Naive thymus-derived CD8-positive, alpha-beta T cell (primary cell): ENCODE data around the gene RHOC. TPM values are rescaled to one million over a fixed set of nuclear protein-coding genes. Genes with fewer than 3 reads are reported as not detected.

ENCODE experiments used
- ATAC-seq, 2 donors: fragments of 150-1000 bp; cut with Tn5 transposase in 1 of 2; sonication (Bioruptor Pico), chemical (Tn5 transposase) in 1 of 2; 1 replicate in 1 of 2; 2 replicates in 1 of 2; pipeline ENCODE4 v1.10.0; 2021; ENCODE audit warnings: mild to moderate bottlenecking in 2 of 2, moderate library complexity in 2 of 2
- POLR2A ChIA-PET: fragments of 350-600 bp; sonication (Branson Sonifier 250); formaldehyde crosslinking; loops from one replicate; lab custom pipeline; 2021; ENCODE audit warnings: antibody characterized with exemption; lab: Charles Lee
- DNase-seq, 10 donors: peaks; one replicate each; pipeline versions ENCODE4 v3.0.0 to v3.0.0-alpha.2; 2020 to 2022
- H3K27ac Mint-ChIP-seq, 10 donors: one replicate each; pipeline ENCODE4 v1.8.0; 2020 to 2022; ENCODE audit warnings: mild to moderate bottlenecking in 10 of 10, mixed read lengths in 10 of 10, moderate library complexity in 4 of 10, inconsistent platforms in 1 of 10
- H3K27me3 Mint-ChIP-seq, 5 donors: one replicate each; pipeline ENCODE4 v1.8.0; 2021 to 2022; ENCODE audit warnings: mixed read lengths in 5 of 5
- H3K36me3 Mint-ChIP-seq, 3 donors: one replicate each; pipeline ENCODE4 v1.8.0; 2020 to 2022; ENCODE audit warnings: mixed read lengths in 3 of 3, mild to moderate bottlenecking in 2 of 3, inconsistent platforms in 1 of 3
- H3K4me1 Mint-ChIP-seq, 4 donors: one replicate each; pipeline ENCODE4 v1.8.0; 2021 to 2022; ENCODE audit warnings: mixed read lengths in 4 of 4
- H3K4me3 Mint-ChIP-seq, 10 donors: one replicate each; pipeline ENCODE4 v1.8.0; 2020 to 2022; ENCODE audit warnings: mild to moderate bottlenecking in 10 of 10, mixed read lengths in 10 of 10, moderate library complexity in 6 of 10, inconsistent platforms in 1 of 10
- H3K9me3 Mint-ChIP-seq, 9 donors: one replicate each; pipeline ENCODE4 v1.8.0; 2020 to 2022; ENCODE audit warnings: mixed read lengths in 9 of 9, mild to moderate bottlenecking in 3 of 9, inconsistent platforms in 1 of 9, moderate library complexity in 1 of 9
- polyA plus RNA-seq, 3 donors: library from polyadenylated mRNA; unstranded; fragments of 300-500 nt; fragmentation: Illumina TruSeq; gene quantifications; one replicate each; pipeline ENCODE4 v1.2.3, GENCODE V29; 2021
- total RNA-seq, 8 experiments: library from RNA in 2 of 8; stranded (reverse) in 2 of 8; gene quantifications; one replicate each; pipeline ENCODE4 v1.2.3 and lab custom pipeline; 2021 to 2026

RHOC gene
- total and polyA plus RNA-seq, 5 experiments from 2014 or later = 2.2 to 46.7 (median 3.0) TPM

- H3K27ac Mint-ChIP-seq = peak overlapping the region; percentile 6 to 97 (median 92)
- H3K9me3 Mint-ChIP-seq = no peaks in the 10 kb centered on the region
- H3K36me3 Mint-ChIP-seq = peaks cover 0 to 41% (median 10%) of the 10 kb centered on the region in 3 donors
- H3K4me1 Mint-ChIP-seq = peaks cover 32 to 51% (median 47%) of the 10 kb centered on the region in 4 donors
- peak overlapping the region in 7 of 10 donors; percentile 21 to 98 (median 30) for H3K4me3 Mint-ChIP-seq
- POLR2A ChIA-PET = interaction anchor here (0.8 to 3.9 kb wide), 3 partner anchors 31 to 54 kb away, joined by 3 to 61 read pairs (median 4); partner anchors contain the start of genes CAPZA1, PPM1J and ST7L
- no peak for DNase-seq
- ATAC-seq = no peak
- no peaks in the 10 kb centered on the region for H3K27me3 Mint-ChIP-seq
Observed at GRCh38 chr1:112672842-112673241, 34.1 kb downstream of the RHOC start.

- peak overlapping the region in 9 of 10 donors; percentile 11 to 97 (median 65) for H3K27ac Mint-ChIP-seq
- ATAC-seq = no peak
- H3K4me1 Mint-ChIP-seq = peaks cover 28 to 43% (median 40%) of the 10 kb centered on the region in 4 donors
- POLR2A ChIA-PET = interaction anchor here (3.9 kb wide), 1 partner anchor 53 kb away, joined by 61 read pairs; the partner anchor contains the start of genes CAPZA1 and ST7L
- peaks cover 3 to 49% (median 13%) of the 10 kb centered on the region in 3 donors for H3K36me3 Mint-ChIP-seq
- H3K9me3 Mint-ChIP-seq = no peaks in the 10 kb centered on the region
- no peak overlapping the region for H3K4me3 Mint-ChIP-seq
- H3K27me3 Mint-ChIP-seq = no peaks in the 10 kb centered on the region
- DNase-seq = no peak
Observed at GRCh38 chr1:112672009-112672408, 34.9 kb downstream of the RHOC start.

- H3K9me3 Mint-ChIP-seq = no peaks in the 10 kb centered on the region
- ATAC-seq = no peak
- DNase-seq = no peak
- H3K27me3 Mint-ChIP-seq = no peaks in the 10 kb centered on the region
- no peak overlapping the region for H3K4me3 Mint-ChIP-seq
- POLR2A ChIA-PET = no interaction called here
- peaks cover 4 to 93% (median 14%) of the 10 kb centered on the region in 3 donors for H3K36me3 Mint-ChIP-seq
- H3K4me1 Mint-ChIP-seq = peaks cover 5 to 14% (median 10%) of the 10 kb centered on the region in 4 donors
- peak overlapping the region in 7 of 10 donors; percentile 3 to 93 (median 57) for H3K27ac Mint-ChIP-seq
Observed at GRCh38 chr1:112666946-112667345, 40.0 kb downstream of the RHOC start.

DNA sequence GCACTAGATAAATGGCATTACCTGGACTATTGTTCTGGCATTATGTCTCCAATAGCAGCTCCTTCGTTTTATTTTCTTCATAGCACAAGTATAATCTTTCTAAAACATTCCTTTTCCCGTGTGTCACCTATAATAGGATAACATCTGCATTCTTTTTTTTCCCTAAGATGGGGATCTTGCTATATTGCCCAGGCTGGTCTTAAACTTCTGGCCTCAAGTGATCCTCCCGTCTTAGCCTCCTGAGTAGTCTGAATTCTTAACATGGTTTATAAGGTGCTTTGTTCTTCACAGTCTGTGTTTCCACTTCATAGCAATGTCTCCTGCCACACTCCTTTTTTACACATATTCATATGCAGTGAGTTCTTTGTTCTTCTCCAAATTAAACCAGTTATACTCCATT lies 41.1 kb downstream of the RHOC start:
- peak overlapping the region in 6 of 10 donors; percentile 3 to 52 (median 28) for H3K27ac Mint-ChIP-seq
- H3K4me3 Mint-ChIP-seq = no peak overlapping the region
- DNase-seq (no peak), ATAC-seq (no peak)
- no peaks in the 10 kb centered on the region for H3K27me3 Mint-ChIP-seq
- no peaks in the 10 kb centered on the region for H3K9me3 Mint-ChIP-seq
- POLR2A ChIA-PET = interaction anchor here (0.6 kb wide), 1 partner anchor 14 kb away, joined by 3 read pairs; no protein-coding TSS in a partner anchor
- H3K36me3 Mint-ChIP-seq = peaks cover 8 to 93% (median 15%) of the 10 kb centered on the region in 3 donors
- peaks cover 2 to 14% (median 10%) of the 10 kb centered on the region in 4 donors for H3K4me1 Mint-ChIP-seq

- H3K27me3 Mint-ChIP-seq = no peaks in the 10 kb centered on the region
- H3K9me3 Mint-ChIP-seq = no peaks in the 10 kb centered on the region
- peaks cover 6 to 80% (median 23%) of the 10 kb centered on the region in 3 donors for H3K36me3 Mint-ChIP-seq
- no peak for DNase-seq
- ATAC-seq = no peak
- H3K4me3 Mint-ChIP-seq = no peak overlapping the region
- H3K27ac Mint-ChIP-seq = peak overlapping the region in 8 of 10 donors; percentile 8 to 80 (median 36)
- H3K4me1 Mint-ChIP-seq = peaks cover 8 to 28% (median 15%) of the 10 kb centered on the region in 4 donors
- POLR2A ChIA-PET = interaction anchor here (1.4 kb wide), 1 partner anchor 23 kb away, joined by 4 read pairs; the partner anchor contains the start of gene MOV10
Observed at GRCh38 chr1:112651205-112651604, 55.7 kb downstream of the RHOC start.

Other genes starting within 250 kb of the RHOC start
- gene WNT2B, start 198.2 kb downstream of the RHOC start, total RNA-seq = under 1 TPM; 0.21 to 0.33 TPM
- gene WNT2B, start 198.2 kb downstream of the RHOC start, polyA plus RNA-seq = under 1 TPM in 1 of 3 donors, not detected in 2; 0.06 TPM
- 10 to 100 TPM; 22.6 to 23.7 TPM for gene ST7L, start 88.0 kb downstream of the RHOC start, total RNA-seq
- gene ST7L, start 88.0 kb downstream of the RHOC start, polyA plus RNA-seq = 10 to 100 TPM; 12.6 to 15.7 (median 15.4) TPM
- gene CAPZA1, start 87.3 kb downstream of the RHOC start, total RNA-seq = 100 to 1,000 TPM; 126 to 135 TPM
- 100 to 1,000 TPM; 100 to 169 (median 116) TPM for gene CAPZA1, start 87.3 kb downstream of the RHOC start, polyA plus RNA-seq
- 10 to 100 TPM; 84.2 to 89.9 TPM for gene MOV10, start 32.5 kb downstream of the RHOC start, total RNA-seq
- gene MOV10, start 32.5 kb downstream of the RHOC start, polyA plus RNA-seq = 10 to 100 TPM; 24.7 to 40.4 (median 29.5) TPM
- gene PPM1J, start 8.2 kb upstream of the RHOC start, total RNA-seq = under 1 TPM in 1 of 2 experiments, not detected in 1; 0.44 TPM
- gene PPM1J, start 8.2 kb upstream of the RHOC start, polyA plus RNA-seq = not detected
- gene SLC16A1, start 249.1 kb upstream of the RHOC start, total RNA-seq = 10 to 100 TPM; 11.8 to 12.5 TPM
- 10 to 100 TPM in 2 of 3 donors, 1 to 10 TPM in 1; 8.2 to 16.0 (median 10.7) TPM for gene SLC16A1, start 249.1 kb upstream of the RHOC start, polyA plus RNA-seq